NCI-H1930 (cell line): Measurements from ENCODE around the gene LAPTM5.

ENCODE experiments used
- DNase-seq, 2 experiments: peaks; one replicate each; lab custom pipeline; 2025; lab: John Stamatoyannopoulos, UW

Gene LAPTM5

DNA sequence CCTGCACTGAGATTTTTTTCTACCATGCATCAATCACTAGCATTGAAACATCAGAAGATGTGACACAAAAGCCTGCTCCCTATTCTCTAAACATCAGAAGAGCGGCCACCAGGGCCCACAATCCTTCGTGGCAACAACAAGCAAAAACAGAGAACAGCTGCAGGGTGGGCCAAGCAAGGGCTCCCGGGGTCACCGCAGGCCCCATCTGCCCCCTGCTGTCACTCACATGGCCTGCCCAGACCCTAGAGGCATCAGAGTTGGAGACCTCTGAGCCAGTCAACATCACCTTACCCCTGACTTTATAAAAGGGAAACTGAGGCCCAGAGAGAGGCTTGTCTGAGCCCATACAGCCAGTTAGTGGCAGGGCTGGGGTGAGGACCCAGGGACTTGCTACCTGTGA, 1.8 kb downstream of the LAPTM5 start:
- DNase-seq = no peak

DNA sequence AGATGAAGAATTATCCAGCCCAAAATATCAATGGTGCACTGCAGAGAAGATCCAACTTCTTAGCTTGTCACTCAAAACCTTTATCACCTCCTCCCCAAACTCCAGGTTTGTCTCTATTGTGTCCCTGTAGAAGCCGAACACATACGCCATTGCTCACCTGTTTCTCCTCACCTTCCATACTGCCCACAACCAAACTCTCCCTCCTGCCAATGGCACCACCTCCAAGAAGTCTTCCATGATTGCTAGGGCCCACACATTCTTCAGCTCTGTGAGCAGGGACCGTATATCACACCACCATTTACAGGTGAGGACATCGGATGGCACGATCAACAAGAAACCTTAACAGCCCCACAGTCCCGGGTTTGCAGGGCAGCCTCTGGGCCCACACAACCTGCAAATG, 2.2 kb downstream of the LAPTM5 start:
- no peak for DNase-seq

DNA sequence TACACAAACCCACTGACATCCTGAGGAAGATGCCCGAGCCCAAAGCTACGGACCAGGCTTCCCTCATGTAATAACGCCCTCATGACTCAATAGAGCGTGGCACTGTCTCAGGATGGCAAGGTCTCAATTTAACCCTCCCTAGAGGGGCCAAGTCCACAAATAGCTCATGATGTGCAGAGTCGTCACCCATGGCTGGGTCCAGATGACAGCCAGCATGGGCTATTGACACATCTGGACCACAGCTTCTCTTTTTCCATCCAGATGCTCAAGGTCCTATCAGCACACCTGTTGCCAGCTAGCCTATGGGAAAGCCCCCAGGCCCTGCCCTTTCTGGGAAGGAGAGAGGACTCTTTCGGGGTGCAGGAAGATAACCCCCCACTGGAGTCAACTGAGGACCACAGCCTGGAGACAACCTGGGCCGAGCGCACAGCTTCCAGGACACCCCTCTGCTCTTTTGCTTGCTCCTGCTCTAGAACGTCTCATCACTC, 2.8 kb downstream of the LAPTM5 start:
- DNase-seq = no peak

DNA sequence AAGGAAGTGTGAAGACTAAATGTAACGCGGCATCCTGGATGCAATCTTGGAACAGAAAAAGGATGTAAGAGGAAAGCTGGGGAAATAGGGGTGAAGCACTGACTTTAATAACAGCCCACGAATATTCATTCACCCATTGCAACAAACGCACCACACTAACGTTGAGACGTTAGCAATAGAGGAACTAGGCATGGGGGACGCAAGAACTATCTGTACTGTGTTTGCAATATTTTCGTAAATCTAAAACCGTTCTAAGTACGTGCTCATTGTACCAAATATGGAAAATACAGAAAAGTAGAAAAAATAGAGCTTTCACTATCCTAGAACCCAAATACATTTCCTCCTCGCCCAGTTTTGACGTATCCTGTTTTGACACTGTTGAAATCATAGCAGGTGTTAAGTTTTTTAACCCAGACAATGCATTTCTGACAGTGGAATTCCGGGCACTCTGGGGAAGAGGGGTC, 3.9 kb downstream of the LAPTM5 start:
- no peak for DNase-seq

DNA sequence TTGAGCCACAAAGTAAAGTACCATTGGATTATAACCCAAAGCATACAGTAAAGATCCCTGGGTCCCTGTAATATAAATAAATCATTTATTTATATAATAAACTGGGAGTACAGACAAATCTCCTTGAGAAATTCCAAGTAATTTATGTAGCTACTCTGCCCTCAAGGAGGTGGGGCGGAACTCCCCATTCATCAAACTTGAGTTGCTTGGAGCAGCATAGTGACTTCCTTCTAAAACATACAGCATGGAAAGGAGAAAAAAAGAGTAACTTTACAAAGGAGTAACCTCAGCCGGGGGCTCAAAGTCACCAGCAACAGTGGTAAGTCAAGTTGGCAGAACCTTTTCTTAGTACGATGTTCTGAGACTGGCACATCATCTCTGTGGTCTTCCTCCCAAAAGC, 4.5 kb downstream of the LAPTM5 start:
- DNase-seq = no peak

DNA sequence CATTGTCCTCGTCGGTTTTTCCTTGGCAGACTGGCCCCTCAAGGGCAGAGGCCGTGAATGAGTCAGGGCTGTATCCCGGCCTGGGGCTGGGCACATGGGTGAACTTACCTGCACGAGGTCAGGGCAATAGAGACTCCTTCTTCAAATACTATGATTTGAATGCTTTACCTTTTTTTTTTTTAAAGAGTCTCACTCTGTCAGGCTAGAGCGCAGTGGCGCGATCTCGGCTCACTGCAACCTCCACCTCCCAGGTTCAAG, 5.0 kb downstream of the LAPTM5 start:
- no peak for DNase-seq

DNA sequence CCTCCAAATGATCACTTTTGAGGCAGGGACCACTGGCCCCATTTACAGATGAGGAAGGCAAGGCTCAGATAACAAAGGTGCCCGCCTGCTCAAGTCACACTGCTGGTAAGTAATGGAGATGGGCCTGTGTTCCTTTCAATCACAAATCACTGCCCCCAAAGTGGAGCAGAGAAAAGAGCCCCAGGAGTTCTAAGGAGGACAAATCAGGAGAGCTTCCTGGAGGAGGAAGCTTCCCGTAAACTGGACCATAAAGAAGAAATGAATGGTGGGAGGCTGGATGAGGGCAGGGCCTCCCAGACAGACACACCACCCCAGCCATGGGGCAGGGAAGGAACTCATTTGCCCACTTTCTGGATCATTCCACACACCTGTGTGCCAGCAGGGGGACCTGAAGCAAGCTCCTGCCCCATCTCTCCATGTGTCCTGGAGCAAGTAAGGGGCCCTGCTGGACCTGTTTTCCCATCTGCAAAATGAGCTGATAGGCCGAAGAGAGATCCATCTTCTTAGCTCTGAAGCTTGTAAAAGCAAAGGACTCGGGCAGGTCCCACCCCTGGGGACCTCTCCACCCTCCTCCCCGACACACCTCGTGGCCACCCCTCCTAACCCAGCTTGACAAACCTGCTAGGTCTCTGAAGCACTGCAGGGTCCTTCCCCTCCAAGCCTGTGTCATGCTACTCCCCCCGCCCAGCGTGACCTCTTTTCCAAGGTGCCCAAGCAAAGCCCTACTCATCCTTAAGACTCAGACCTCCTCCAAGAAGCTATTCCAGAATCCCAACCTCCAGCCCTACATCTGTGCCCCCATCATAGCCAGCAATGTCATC, 5.5 kb downstream of the LAPTM5 start:
- DNase-seq = no peak

DNA sequence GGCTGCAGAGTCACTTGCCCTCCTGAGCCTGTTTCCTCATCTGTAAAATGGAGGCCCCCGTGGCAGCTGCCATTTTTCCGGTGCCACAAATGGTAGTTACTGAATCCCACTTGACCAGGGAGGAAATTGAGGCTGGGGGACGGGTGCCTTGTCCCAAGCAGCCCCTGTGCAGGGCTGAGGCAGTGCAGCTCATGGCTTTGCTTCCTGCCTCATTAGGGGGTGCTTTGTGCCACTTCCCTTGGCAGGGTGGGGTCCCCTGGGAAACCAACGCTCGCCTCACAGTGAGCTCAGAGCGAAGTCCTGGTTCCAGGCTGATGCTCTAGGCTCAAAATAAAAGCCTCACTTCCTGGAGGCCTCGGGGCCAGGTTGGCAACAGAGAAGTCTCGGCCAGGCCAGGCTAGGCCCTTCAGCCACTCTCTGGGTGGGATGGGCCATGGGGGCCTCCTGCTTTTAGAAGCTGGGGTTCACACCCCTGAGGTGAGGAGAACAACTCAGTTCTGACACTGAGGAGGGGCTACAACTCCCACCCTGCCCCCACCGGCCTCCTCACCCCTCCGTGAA, 6.8 kb downstream of the LAPTM5 start:
- DNase-seq = no peak

DNA sequence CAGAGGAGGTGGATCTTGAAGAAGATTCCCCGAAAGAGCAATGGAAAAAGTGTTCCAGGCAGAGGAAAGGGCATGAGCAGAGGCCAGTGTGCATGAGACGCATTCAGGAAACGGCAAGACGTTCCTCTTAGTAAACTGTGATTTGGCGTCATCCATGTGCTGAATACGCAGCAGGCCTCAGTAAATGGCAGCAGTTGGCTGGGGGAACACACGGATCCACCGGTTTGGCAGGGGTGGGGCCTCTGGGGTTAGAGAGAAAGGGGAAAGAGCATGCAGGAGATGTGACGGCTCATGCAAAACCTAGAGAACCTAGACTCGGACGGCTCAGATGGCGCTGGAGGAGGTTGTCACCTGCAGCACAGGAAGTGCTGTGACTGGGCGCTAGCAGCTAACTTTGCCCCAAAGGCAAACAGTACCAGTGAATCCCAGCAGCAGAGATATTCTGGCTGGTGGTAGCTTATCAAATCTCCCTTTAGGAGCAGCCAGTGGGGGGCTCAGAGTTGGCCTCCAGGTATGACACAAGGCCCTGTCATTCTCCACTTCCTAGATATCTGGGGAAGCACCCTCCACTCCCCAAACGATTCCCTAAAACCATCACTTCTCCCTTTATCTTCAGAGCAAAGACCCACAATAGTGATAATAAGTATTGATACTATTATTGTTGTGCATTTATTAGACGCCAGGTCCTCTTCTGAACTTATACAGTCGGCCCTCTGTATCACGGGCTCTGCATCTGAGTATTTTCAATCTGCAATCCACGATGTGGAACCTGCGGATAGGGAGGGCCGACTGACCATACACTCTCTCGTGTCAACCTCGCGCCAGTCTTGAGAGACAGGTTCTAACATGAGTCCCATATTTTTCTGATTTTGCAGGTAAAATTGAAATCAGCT, 7.6 kb downstream of the LAPTM5 start:
- no peak for DNase-seq

DNA sequence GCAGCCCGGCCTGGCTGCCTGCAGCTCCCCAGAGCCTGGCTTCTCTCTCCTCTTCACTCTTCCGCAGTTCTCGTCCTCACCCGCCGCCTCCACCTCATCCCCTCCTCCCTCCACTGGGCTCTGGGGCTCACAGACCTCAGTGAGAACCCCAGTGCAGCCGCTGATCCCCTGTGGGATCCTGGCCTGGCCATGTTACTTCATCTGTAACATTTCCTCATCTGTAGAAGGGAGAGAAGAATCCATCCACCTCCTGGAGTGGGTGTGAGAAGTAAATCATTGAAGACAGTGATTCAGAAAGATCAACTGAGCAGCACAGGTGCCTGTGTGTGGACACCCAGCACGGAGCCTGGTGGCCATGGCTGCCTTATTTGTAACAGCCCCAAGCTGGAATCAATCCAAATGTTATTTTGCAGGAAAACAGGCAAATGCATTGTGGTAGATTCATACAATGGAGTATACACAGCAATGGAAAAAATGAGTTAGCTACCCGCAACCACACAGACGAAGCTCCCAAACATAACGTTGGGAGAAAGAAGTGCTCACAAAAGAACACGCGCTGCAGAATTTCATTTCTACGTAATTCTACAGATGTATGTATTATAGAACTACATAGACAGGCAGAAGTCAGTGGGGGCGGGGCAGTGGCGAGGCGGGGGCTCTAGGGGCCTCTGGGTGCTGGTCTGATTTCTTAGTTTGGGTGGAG, 8.7 kb downstream of the LAPTM5 start:
- no peak for DNase-seq

DNA sequence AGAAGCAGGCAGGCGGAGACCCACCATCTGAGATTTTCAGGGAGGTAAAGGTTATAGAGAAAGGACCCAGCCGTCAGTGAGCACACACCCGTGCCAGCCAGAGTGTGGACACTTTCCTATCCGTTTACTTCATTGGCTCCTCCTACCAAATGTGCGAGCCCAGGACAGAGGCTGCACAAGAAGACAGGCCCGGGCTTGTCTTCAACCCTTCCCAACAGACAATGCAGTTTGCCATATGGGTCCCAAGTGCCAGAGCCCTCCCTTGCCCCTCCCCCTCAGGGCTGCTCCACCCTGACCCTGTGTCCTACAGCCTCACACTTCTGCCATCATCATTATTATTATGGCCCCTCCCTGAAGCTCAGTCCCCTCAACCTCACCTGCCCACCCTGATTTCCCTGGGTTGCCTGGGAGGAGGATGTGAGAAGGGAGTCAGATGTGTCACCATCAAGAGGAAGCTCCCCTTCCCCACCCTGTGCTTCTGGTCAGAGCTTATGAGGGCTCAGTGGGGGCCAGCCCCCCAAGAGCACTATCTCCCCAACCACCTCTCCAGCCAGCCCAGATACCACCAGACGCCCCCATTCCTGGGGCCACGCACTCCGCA, 9.4 kb downstream of the LAPTM5 start:
- no peak for DNase-seq

DNA sequence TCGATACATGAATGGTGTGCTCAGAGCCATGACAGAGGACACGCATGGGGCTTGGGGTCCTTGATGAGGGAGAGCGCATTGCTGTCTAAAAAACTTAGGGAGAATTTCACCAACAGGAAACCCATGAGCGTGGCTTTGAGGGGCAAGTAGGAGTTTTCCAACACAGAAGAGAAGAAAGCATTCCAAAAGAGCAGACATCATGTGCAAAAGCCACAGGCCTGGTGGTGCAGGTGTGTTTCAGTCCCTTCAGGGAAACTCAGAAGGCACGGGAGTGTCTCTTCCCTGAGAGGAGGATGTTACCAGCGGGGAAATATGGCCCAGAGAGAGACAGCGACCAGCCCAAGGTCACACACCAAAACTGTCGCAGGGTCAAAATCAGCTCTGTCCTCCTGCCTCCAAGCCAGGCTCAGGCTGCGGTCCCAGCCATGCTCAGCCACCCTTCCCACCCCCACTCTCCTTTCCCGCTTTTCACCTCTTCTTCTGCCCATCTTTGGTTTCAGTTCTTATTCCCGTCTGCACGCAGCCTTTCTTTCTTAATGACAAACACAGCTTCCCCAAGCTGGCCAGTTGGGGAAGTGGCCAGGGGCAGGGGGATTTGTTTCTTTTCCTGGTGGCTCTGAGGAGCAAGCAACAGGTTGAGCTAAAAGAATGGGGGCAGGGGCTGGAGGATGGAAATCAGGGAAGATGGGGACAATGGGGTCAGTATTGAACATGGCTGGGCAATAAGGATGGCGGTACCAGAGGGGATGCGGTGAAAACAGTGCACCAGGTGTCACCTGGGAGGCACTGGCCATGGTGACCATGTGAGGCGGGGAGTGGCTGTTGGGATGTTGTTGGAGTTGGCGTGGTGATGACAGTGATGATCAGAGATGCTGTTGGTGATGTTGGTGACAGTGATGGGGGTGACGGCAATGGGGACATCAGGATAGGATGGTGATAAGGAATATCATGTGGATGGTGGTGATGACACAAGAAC, 10.3 kb downstream of the LAPTM5 start:
- no peak for DNase-seq

DNA sequence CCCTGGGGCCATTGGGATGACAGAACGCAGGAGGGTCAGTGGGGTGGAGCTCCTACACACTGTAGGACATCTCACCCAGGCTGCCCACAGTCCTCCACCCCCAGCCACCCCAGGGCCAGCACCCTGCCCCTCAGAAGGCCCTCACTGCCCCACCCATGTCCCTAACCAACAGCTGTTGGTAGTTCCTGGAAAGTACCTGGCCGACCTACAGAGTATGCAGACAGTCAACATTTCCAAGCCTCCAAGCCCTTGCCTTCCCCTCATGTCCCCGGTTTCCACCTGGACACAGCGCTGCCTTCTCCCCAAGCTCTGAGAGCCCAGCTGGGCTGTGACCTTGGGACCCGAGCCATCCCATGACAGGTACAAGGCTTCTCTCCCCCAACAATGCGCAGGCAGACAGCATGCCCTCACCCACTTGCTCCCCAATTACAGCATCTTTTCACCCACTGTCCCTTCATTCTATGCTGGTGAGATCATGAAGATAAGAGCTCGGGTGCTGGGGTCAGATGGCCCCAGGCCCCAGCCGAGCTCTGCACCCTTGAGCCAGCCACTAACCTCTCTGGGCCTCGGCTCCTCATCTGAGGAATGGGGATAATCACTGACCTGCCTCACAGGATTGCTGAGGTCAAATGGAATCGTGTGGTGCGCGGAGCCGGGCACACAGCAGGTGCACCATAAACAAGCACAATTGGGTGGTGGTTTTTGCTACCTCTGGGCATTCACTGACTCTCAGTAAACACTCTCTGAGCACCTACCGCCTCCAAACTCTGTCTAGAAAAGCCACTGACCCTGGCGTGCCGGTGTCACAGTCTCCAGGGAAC, 11.2 kb downstream of the LAPTM5 start:
- no peak for DNase-seq

DNA sequence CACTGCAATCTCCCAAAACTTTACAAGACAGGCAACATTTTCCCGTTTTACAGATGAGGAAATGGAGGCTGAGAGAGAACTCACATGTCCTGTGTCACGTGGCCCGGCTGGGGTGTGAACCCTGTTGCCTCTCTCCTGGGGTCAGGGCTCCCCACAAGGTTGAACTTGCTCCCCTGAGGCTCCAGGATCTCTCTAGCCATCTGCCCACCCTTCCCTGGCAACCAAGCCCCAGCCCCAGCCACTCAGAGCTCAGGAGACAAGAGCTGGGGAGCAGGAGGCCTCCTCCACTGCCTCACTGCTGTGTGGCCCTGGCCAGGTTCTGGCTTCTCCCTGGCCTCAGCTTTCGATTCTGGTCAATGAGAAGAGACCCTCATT, 11.8 kb downstream of the LAPTM5 start:
- no peak for DNase-seq

DNA sequence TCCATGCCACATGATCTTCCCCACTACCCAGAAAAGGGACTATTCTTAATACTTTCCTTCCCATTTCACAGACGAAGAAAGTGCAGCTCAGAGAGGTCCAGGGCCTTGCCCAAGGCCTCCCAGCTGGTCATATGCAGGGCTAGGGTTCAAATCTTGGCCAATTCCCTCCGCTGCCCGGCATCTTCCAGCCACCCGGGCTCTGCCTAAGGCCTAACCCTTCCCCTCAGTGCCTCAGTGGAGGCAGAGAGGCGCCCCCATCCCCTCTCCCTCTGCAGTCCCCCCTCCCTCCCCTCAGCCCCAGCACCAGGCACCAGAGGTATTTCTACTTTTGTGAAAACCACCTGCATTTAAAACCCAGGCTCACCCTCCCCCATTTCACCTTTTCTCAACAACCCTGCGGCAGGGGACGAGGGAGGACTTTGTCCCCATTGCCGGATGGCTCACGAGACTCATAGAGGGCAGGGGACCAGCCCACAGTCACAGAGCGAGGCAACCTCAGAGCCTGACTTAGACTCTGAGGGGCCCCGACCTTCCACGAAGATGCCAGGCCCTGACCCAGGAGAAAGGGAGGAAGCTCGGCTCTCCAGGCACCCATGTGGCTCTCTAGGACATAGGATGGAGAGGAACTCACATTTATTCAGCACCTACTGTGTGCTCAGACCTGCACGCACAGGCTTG, 12.3 kb downstream of the LAPTM5 start:
- DNase-seq = no peak

DNA sequence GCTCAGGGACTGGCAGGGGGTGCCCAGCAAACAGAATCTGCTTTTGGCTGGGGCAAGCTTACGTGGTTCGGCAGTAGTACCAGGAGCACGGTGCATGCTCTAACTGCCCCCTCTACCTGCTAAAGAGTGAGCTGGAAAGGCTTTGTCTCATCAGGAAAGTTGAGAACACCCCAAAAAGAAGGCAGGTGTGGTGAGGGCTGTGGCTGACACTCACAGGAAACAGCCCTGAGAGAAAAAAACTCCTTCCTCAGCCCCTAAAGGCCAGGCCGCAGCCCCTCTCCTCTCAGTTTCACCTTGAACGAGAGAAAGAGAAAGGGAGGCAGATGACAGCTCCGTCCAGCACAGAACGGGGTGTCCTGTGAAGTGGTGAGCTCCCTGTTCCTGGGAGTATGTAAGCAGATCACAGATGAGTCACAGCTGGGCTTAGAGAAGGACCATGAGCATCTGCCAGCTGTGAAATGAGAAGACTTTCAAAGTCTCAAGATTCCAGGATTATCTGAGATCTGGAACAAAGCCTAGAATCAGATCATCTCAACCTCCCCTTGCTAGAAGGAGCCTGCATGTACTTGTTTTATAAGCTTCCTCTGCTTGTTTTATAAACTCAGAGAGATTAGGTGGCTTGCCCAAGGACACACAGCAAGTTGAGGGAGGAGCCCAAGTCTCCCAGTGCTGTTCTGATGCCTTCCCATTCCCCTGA, 13.4 kb downstream of the LAPTM5 start:
- no peak for DNase-seq

DNA sequence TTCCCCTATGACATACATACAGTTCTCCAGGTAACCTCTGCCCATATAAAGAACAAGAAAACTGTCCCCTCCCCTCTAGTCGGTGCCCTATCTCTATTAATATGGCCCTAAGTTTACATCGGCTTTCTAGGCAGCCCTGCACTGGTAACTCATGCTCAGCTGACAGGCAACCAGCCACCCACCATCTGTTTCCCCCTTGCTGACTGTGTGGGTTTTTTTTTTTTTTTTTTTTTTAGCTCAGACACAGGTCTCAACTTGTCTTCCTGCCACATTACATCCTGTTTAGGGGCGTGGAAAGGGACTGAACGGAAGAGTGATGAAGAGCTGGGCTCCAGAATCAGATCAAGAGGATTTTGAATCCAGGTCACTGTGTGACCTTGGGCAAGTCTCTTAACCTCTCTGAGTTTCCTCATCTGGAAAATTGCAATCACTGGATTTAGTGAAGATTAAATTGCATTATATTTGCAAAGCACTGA, 14.0 kb downstream of the LAPTM5 start:
- no peak for DNase-seq

DNA sequence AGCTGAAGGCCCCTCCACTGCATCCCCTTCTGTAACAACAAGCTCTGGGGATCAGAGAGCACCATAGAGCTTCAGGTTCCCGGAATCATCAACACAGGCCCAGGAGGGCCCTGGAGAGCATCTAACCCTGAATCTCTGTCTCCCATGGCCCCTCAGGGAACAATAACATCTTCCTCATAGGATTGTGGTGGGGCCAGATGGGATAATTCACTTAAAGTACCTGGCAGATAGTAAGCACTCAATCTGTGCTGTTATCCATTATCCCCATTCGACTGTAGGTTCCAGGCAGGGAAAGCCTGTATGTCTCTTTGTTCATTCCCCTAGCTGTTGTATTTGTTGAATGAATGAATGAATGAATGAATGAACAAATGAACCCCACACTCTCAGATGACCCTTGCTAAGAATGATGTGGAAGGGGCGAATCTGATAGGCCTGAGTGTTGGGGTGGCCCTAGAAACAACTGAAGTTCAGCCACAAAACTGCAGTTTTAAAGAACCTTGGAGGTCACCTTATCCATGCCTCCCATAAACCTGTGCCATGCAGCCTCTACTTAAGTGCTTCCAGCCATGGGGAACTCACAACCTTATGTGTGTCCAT, 14.5 kb downstream of the LAPTM5 start:
- DNase-seq = no peak
